Activated gamma-delta T cell (primary cell): ENCODE measurements around the gene PRL.

ENCODE experiments used
- DNase-seq: peaks from one replicate; lab custom pipeline; 2025; lab: John Stamatoyannopoulos, UW
- total RNA-seq, 2 donors: gene quantifications; one replicate each; lab custom pipeline; 2026; lab: John Stamatoyannopoulos, UW

PRL gene
- total RNA-seq: 0 to 0.09 reads per million in 2 donors

DNA sequence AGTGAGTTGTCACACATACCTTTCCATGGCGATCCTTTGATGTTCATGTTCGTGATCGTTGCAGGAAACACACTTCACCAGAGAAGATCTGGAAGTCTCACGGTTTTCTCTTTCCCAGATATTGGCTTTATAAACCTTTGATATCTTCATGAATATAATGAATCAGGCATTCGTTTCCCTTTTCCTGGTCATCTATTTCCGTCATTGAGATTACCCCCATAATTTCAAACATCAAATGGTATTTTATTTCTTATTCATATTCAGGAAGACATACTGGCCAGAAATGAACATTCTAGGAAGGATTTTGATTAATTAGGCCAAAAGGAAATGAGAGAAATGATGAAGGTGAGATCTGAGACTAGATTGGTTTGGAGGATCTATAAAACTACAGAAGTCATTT, at the start of gene PRL:
Gene PRL, minus strand, starts transcription at position 101 of the 400 bp plus-strand sequence. Its CDS starts 54 bp downstream, at position 47.
- no peak for DNase-seq

GRCh38 chr6:22343864-22344263, 47.0 kb upstream of the PRL start:
- DNase-seq: no peak

GRCh38 chr6:22334778-22335177, 37.9 kb upstream of the PRL start:
- DNase-seq: no peak

DNA sequence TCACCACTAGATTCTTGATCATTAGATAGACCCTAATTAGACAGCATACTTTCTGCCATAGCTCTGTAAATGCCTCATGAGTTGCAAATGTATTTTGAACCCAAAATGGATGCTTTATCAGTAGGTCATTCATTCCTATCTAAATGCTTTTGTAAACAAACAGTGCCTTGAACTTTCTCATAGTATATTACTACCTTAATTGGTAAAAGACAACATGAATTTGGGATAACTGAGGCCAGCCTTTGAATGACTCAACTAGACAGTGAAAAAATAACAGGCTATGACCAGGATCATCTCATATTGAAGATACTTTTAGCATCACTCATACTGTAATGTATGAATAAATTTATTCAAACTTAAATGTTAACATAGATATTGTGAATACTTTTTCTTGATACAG, 37.0 kb upstream of the PRL start:
- no peak for DNase-seq

DNA sequence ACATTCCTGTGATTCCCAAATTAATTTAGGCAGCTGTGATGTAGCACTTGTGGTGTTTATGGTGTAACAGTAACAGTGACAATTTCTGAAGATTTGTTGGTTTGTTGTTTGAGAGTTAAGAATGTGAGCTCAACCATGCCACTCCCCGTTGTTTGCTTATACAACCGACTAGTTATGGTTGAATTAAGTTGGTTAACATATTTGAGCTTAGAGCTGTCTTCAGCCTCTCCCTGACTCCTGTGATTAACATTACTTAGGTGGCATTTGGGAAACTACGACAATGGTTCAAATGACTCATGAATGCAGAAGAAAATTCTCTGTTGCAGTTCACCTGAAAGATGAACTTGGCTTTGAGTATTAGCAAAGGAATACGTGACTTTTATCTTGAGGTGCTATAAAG, 35.9 kb upstream of the PRL start:
- DNase-seq: no peak

- no peak for DNase-seq
Measured at GRCh38 chr6:22332216-22332615, 35.4 kb upstream of the PRL start.

GRCh38 chr6:22330941-22331340, 34.1 kb upstream of the PRL start:
- DNase-seq: no peak

DNA sequence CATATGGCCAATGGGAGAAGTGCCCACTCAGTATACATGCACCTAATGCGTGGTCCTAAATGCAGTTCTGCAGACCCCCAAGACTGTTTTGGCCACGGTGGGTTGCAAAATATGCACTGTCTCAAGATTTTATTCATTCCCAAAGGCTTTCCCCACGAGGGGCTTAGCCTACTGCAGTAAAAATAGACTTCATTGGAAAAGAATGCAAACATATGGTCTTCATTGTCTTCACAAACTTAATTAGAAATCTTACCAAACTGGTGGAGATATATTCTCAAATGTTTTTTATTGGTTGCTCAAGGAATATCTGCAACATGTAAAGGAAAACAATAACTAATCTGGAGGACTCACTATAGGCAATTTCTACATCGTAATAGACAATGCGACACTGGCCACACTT, 31.6 kb upstream of the PRL start:
- no peak for DNase-seq

- no peak for DNase-seq
Measured at GRCh38 chr6:22327881-22328280, 31.0 kb upstream of the PRL start.

- no peak for DNase-seq
Measured at GRCh38 chr6:22326500-22326899, 29.7 kb upstream of the PRL start.

DNA sequence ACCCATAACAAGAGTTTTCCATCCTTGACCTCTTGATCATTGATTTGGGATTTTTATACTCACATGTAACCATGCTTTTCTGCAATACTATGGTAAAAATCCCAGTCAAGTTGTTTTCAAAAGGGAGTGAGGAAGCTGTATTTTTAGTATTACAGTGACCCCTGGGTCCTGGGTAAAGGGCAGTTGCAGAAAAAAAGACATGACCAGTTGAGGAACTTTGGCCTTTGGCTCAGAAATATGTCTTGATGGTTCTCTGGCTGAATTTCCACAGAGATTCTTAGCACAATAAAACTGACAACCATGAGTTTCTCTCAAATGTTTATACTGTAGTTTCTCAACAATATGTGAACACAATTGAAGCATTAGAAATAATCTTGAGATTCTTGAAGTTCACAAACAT, 28.6 kb upstream of the PRL start:
- no peak for DNase-seq

GRCh38 chr6:22323848-22324247, 27.0 kb upstream of the PRL start:
- no peak for DNase-seq

DNA sequence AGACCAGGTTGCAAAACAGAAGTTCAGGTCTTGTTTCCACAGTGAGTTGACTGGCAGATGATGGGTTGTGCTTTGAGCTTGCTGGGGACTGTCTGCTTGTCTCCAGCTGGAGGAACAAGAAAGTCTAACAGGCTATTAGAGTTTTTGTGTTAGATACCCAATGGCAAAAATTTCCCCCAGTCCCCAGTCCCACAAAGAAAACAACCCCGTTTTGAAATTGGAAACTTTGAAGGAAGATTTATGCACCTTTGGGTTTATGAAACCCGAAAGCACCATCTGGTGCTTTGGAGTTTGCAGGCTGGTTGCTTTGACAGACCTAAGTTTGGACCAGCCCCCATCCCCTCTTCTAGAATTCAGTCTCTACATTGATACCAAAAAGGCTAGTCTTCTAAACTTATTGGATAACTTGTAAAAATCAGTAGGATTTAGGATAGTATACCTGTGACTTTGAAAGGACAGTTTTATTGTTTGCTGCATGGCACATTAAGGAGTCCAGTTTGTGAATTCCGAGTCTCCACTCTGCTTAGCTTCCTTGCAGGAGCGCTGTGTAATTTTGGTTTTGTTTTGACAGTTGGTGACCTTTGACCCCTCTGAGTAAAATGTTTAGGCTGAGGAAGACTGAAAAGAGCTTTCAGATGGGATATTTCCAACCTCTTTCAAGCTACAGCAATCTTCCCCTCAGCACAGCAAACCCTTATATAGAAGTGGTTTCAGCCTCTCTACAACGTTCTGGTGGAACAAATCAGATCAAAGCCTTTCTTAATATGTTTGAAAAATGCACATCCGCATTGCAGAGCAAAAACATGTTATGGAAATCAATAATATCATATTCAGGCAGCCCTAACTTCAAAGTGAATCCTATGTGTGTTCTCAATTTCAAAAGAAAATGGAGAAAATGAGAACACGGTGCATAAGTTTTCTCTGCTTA, 25.5 kb upstream of the PRL start:
- no peak for DNase-seq

DNA sequence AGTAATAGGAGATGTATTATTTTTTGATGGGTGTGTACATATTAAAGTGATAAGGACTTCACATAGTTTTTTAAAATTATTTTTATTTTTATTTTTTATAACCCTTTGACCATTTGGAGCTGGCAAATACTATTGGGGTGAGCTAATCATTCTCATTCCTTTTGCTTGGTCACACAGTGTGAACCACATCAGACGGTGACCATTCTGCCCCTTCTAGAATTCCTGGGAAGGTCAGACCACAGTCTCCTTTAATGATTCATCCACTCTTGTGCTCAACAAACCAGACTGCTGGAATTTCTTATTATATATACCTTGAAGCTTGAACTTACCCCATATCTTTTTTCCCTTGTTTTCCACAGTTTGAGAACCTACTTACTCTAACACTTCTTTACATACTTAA, 23.9 kb upstream of the PRL start:
- DNase-seq: no peak

DNA sequence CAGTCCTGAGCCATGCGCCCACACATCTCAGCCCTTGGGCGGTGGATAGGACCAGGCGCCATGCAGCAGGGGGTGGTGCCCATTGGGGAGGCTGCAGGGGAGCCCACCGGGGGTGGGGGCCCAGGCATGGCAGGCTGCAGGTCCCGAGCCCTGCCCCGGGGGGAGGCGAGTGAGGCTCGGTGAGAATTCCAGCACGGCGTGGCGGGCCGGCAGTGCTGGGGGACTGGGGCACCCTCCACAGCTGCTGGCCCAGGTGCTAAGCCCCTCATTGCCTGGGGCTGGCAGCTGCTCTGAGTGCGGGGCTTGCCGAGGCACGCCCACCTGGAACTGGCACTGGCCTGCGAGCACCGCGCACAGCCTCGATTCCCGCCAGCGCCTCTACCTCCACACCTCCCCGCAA, 21.6 kb upstream of the PRL start:
- no peak for DNase-seq

DNA sequence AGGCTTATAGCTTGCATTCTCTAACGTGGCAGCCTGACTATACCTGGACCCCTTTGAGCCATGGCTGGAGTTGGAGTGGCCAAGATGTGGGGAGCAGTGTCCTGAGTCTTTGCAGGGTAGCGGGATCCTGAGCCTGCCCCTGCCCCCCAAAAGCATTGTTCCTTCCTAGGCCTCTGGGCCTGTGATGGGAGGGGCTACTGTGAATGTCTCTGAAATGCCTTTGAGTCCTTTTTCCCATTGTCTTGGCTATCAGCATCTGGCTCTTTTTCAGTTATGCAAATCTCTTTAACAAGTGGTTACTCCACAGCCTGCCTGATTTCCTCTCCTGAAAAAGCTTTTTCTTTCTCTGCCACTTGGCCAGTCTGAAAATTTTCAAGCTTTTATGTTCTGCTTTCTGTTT, 17.0 kb upstream of the PRL start:
- DNase-seq: no peak

GRCh38 chr6:22308939-22309338, 12.1 kb upstream of the PRL start:
- DNase-seq: no peak

GRCh38 chr6:22306741-22307466, 10.1 kb upstream of the PRL start:
- DNase-seq: no peak

- DNase-seq: no peak
Measured at GRCh38 chr6:22302838-22303237, 6.0 kb upstream of the PRL start.

- no peak for DNase-seq
Measured at GRCh38 chr6:22300273-22300998, 3.6 kb upstream of the PRL start.

DNA sequence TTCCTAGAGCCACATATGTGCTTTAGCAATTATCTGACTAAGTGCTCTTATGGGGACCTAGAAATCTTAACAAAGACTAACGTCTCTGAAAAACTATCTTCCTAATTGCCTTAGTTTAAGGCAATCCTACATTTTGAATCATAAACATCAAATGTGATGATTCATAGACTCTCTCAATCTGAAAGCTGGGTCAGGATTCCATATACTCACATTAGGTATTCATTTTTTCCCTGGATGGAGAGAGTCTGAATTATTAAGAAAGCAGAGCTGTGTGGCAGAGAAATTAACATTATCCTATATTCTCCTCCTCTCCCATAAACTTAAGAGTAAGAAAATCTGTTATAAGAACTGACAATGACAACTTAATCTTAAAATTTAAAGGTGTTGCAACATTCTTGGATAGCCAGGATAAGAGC, 1.6 kb upstream of the PRL start:
- DNase-seq: no peak

DNA sequence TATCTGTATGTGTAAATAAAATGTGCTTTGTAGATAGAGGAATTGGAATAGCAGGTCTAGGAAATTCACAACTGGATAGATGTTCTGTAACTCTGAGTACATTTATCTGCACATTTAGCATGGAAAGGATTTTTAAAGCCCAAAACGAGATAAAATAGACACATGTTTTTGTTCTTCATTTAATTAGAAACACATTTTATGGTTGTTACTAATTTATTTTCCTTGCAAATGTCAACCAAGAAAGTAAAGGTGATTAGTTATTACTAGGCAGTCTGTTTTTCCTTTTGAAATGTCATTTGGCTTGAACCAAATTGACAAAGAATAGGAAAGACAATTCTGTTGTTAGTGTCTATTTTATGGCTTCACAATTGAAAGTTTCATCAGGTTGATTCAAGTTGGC, 769 bp downstream of the PRL start:
- no peak for DNase-seq
